ENCODE results near the gene ACOX3.

- TF ChIP-seq CTCF (IDR thresholded peaks at IDR 0.05), result no peak
- no peak for TF ChIP-seq POLR2AphosphoS5 (IDR thresholded peaks at IDR 0.05)
- TF ChIP-seq POLR2A (IDR thresholded peaks at IDR 0.05; ENCODE audit: low read depth), result no peak
These were observed 1.8 kb downstream of the ACOX3 start for GRCh38 chr4:8438743-8439142.

Data from esophagus muscularis mucosa (tissue), 3 donors.